C4-2B (cell line): ENCODE measurements around the gene TNFRSF1B.
A peak's percentile ranks its signal among the peaks of the same experiment; 100 is the strongest.

Source experiments
- H3K27ac ChIP-seq: fragments of 450-650 bp; 2 replicates; pipeline ENCODE4 v1.5.1; 2017
- CTCF ChIP-seq: fragments of 450-650 bp; conservative IDR thresholded peaks from 2 replicates; pipeline ENCODE4 v1.5.1; 2017; ENCODE audit warnings: mild to moderate bottlenecking
- ZFX ChIP-seq: fragments of 450-650 bp; IDR thresholded peaks from 2 replicates; pipeline ENCODE4 v1.6.1; 2017

TNFRSF1B gene

GRCh38 chr1:12183095-12183794, 16.5 kb downstream of the TNFRSF1B start:
- TF ChIP-seq CTCF: no peak
- no peak for TF ChIP-seq ZFX
- no peak overlapping the region for H3K27ac ChIP-seq

- no peak for TF ChIP-seq CTCF
- no peak for TF ChIP-seq ZFX
- H3K27ac ChIP-seq: 0 out of 2 replicates have a peak overlapping the region, but pooled peaks have one; percentile 4
Observed at GRCh38 chr1:12184008-12184681, 17.4 kb downstream of the TNFRSF1B start.

DNA sequence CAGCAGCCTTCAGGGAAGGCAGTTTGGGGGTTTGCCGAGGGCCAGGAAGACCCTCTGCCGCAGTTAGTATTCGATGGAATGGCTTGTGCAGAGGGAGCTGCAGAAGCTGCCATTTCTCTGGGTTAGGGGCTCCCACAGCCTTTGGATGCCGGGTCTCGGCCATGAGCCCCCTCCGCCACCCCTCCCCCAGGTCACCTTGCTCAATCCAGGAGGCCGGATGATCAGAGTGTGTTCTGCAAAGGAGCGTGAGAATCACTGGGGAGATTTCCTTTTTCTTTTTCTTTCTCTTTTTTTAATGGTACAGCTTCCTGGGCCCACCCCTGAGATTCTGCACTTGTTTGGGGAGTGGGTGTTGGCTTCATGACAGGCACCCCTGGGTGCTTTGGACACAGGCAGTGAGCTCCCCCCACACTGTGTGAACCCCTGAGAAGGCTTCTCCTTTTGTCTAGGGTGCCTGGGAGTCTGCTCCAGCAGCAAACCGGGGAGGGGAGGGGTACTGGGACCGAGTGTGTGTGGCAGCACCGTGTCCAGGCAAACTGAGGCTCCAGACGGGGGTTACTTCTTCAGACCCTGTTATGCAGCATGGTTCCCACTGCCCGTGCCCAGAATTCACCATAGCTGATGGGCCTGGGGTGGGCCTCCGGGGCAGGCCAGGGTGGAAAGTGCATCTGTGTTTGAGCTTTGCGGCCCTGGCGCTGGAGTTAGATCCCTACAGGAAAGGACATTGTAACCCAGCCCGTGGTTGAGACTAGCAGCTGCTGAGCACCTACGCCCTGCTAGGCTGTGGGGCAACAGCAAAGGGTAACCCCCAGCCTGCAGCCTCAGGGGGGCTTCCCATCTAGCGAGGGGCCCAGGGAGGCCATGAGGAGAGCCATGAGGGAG, 18.5 kb downstream of the TNFRSF1B start:
- H3K27ac ChIP-seq: no peak overlapping the region
- no peak for TF ChIP-seq CTCF
- no peak for TF ChIP-seq ZFX

DNA sequence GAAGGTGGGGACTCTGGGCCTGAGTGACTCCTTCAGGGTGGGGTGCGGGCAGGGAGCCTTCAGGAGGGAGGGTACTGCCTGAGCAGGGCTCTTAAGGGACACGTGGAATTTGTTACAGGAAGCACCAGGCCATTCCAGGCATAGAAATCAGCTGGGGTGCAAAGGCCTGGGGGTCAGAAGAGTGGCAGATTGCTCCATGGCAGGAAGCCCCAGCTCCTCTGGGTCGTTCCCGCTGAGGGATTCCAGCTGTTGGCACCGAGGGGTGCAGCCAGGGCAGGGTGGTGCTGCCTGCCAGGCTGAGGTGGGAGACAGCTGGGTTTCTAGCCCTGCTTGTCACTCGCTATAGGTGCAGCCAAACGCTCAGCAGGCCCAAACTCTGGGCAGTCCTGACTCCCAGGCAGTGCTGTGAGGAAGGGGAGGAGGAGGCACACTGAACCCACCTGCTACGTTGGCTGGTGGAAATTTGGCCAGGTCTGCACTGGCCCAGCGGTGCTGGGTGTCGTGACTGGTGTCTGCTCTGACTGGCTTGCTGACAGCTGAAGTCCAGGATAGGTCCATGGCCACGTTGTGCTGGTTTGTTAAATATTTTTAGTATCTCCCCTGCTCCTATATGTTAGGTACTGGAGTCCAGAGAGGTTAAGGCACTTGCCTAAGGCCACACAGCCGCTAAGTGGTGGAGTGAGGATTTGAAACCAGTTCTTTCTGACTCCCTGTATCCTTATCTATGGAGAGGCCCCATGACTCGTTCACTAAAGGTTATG, 19.3 kb downstream of the TNFRSF1B start:
- TF ChIP-seq CTCF (no peak), ZFX (no peak)

DNA sequence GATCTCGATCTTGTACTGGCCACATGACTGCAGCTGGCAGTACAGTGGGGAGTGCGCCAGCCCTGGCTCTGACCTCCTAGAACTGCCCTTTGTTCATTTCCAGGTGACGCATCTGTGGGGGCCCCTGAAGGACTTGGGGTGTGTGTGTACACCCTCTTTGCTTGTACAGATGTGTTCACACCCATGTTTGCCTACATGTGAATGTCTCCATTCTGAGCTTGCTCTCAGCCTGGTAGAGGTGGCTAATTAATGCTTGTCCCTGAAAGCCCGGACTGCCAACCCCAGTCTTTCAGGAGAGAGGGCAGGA, 19.8 kb downstream of the TNFRSF1B start:
- H3K27ac ChIP-seq: no peak overlapping the region
- no peak for TF ChIP-seq ZFX
- no peak for TF ChIP-seq CTCF

More for the DNA sequence above, 19.3 kb downstream of the TNFRSF1B start:
- H3K27ac ChIP-seq: no peak overlapping the region

- no peak for TF ChIP-seq ZFX
Observed at GRCh38 chr1:12188115-12188514, 21.3 kb downstream of the TNFRSF1B start.

GRCh38 chr1:12188657-12189327, 22.0 kb downstream of the TNFRSF1B start:
- TF ChIP-seq CTCF (no peak), ZFX (0 out of 2 replicates have a peak, but pooled peaks have one; percentile 36)
- peak overlapping the region; percentile 61 for H3K27ac ChIP-seq

More at GRCh38 chr1:12188115-12188514, 21.3 kb downstream of the TNFRSF1B start:
- peak overlapping the region; percentile 61 for H3K27ac ChIP-seq
